HuH-7 (cell line): ENCODE measurements around the gene TMTC4.
"Not testable (repeated sequence)": the region's sequence is repeated elsewhere in the genome, so short reads cannot be mapped to it uniquely, and the experiment has no call there.

ENCODE experiments used
- DNase-seq: peaks from one replicate; pipeline ENCODE4 v3.0.0; 2011; ENCODE audit warnings: low spot score

TMTC4 gene

GRCh38 chr13:100620792-100621191 is 53.8 kb downstream of the TMTC4 start:
- DNase-seq, result no peak

GRCh38 chr13:100619940-100620339 is 54.7 kb downstream of the TMTC4 start:
- no peak for DNase-seq

- DNase-seq, result not testable (repeated sequence)
These were observed 55.7 kb downstream of the TMTC4 start for GRCh38 chr13:100618897-100619296.

- DNase-seq, result no peak
These were observed 61.6 kb downstream of the TMTC4 start for GRCh38 chr13:100613031-100613430.

GRCh38 chr13:100611678-100612492 is 62.7 kb downstream of the TMTC4 start:
- no peak for DNase-seq

GRCh38 chr13:100610391-100611347 is 63.9 kb downstream of the TMTC4 start:
- no peak for DNase-seq

- no peak for DNase-seq
These were observed 65.7 kb downstream of the TMTC4 start for GRCh38 chr13:100608906-100609305.

- DNase-seq, result no peak
These were observed 66.1 kb downstream of the TMTC4 start for GRCh38 chr13:100608489-100608888.

GRCh38 chr13:100604918-100605710 is 69.5 kb downstream of the TMTC4 start:
- DNase-seq, result no peak

- DNase-seq, result no peak
These were observed 72.0 kb downstream of the TMTC4 start for GRCh38 chr13:100602493-100603111.

GRCh38 chr13:100601716-100602115 is 72.9 kb downstream of the TMTC4 start:
- DNase-seq, result no peak

- DNase-seq, result no peak
These were observed 73.7 kb downstream of the TMTC4 start for GRCh38 chr13:100600915-100601314.

- DNase-seq, result no peak
These were observed 74.1 kb downstream of the TMTC4 start for GRCh38 chr13:100600461-100600860.

- DNase-seq, result no peak
These were observed 77.3 kb downstream of the TMTC4 start for GRCh38 chr13:100597253-100597652.

GRCh38 chr13:100596516-100596915 is 78.1 kb downstream of the TMTC4 start:
- DNase-seq, result no peak

- no peak for DNase-seq
These were observed 79.9 kb downstream of the TMTC4 start for GRCh38 chr13:100594731-100595130.

GRCh38 chr13:100594255-100594654 is 80.3 kb downstream of the TMTC4 start:
- DNase-seq, result no peak

GRCh38 chr13:100589178-100589725 is 85.3 kb downstream of the TMTC4 start:
- DNase-seq, result no peak

GRCh38 chr13:100588331-100589177 is 86.0 kb downstream of the TMTC4 start, which contains the start of gene GGACT:
TSS of gene GGACT (minus strand) at chr13:100588789. CDS start at chr13:100532591, 56,198 bp downstream.
- peak; percentile 56 for DNase-seq

GRCh38 chr13:100584896-100585295 is 89.7 kb downstream of the TMTC4 start:
- no peak for DNase-seq
